ENCODE data around the gene OTC.

DNA sequence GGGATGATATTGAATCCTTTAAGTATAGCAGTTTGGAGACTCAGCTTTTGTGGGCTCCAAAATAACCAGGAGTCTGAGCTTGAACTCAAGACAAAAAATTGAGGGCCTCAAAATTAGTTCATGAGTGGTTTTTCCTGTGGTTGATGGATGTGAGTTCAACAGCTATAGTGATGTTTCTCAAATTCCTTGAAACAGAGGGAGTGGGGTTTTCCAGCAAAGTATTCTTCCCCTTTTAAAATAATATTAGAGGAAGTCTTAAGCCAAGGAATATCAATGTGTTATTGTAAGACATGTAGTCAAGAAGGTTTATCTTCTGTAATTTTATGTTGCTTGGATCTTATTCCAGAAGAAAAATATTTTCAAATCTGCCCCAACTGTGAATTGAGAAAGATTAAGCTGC lies 10.6 kb downstream of the OTC start:
- TF ChIP-seq, protein P1, sequence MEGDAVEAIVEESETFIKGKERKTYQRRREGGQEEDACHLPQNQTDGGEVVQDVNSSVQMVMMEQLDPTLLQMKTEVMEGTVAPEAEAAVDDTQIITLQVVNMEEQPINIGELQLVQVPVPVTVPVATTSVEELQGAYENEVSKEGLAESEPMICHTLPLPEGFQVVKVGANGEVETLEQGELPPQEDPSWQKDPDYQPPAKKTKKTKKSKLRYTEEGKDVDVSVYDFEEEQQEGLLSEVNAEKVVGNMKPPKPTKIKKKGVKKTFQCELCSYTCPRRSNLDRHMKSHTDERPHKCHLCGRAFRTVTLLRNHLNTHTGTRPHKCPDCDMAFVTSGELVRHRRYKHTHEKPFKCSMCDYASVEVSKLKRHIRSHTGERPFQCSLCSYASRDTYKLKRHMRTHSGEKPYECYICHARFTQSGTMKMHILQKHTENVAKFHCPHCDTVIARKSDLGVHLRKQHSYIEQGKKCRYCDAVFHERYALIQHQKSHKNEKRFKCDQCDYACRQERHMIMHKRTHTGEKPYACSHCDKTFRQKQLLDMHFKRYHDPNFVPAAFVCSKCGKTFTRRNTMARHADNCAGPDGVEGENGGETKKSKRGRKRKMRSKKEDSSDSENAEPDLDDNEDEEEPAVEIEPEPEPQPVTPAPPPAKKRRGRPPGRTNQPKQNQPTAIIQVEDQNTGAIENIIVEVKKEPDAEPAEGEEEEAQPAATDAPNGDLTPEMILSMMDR (IDR thresholded peaks at IDR 0.05) = no peak
- no peak for TF ChIP-seq POLR2A (IDR thresholded peaks at IDR 0.05)

All from heart left ventricle (tissue), 13 donors.